PC-9 (cell line): ENCODE data around the gene NBEA. TPM values are rescaled to one million over a fixed set of nuclear protein-coding genes. Genes with fewer than 3 reads are reported as not detected.
A peak's percentile ranks its signal among the peaks of the same experiment; 100 is the strongest.
"Not testable (repeated sequence)": the region's sequence is repeated elsewhere in the genome, so short reads cannot be mapped to it uniquely, and the experiment has no call there.

Experiments
- BruUV-seq: library from RNA; stranded (reverse); fragments of 400-500 nt; replicated peaks from 2 replicates; lab custom pipeline; 2021; lab: Mats Ljungman, UMichigan
- CTCF ChIA-PET: fragments of 300-600 bp; sonication (Branson Sonifier 250); formaldehyde crosslinking; loops from one replicate; lab custom pipeline; 2022; ENCODE audit warnings: antibody characterized with exemption; lab: Charles Lee
- POLR2A ChIA-PET: fragments of 300-600 bp; sonication (Branson Sonifier 250); formaldehyde crosslinking; loops from one replicate; lab custom pipeline; 2022; ENCODE audit warnings: antibody characterized with exemption; ENCODE audit not compliant: unreplicated experiment; lab: Charles Lee
- DNase-seq, 2 experiments: peaks; one replicate each; pipeline versions ENCODE4 v3.0.0 to v3.0.0-alpha.2; 2015 to 2022; ENCODE audit warnings: mixed read lengths in 1 of 2
- H2AFZ ChIP-seq: fragments of 200-600 bp; sonication (generic); 2 replicates; pipeline ENCODE4 v1.8.1; 2017; ENCODE audit warnings: antibody characterized with exemption
- H3F3A ChIP-seq: fragments of 200-600 bp; sonication (generic); 2 replicates; pipeline ENCODE4 v1.8.1; 2017; ENCODE audit warnings: antibody characterized with exemption, mild to moderate bottlenecking, low read depth; ENCODE audit not compliant: insufficient read depth
- H3K27ac ChIP-seq: fragments of 200-600 bp; sonication (generic); 2 replicates; pipeline ENCODE4 v1.6.1; 2016; ENCODE audit warnings: mixed run types
- H3K27me3 ChIP-seq: fragments of 200-600 bp; sonication (generic); 2 replicates; pipeline ENCODE4 v1.6.1; 2016; ENCODE audit warnings: low read depth, mixed run types; ENCODE audit not compliant: insufficient read depth
- H3K36me3 ChIP-seq: fragments of 200-600 bp; sonication (generic); 2 replicates; pipeline ENCODE4 v1.6.1; 2016; ENCODE audit warnings: low read depth, mixed run types
- H3K4me1 ChIP-seq: fragments of 200-600 bp; sonication (generic); replicated peaks from 2 replicates; pipeline ENCODE4 v1.6.1; 2016; ENCODE audit warnings: mixed run types; ENCODE audit not compliant: insufficient read depth
- H3K4me2 ChIP-seq: fragments of 200-600 bp; sonication (generic); 2 replicates; pipeline ENCODE4 v1.6.1; 2017; ENCODE audit warnings: mixed run types
- H3K4me3 ChIP-seq: fragments of 200-600 bp; sonication (generic); 2 replicates; pipeline ENCODE4 v1.6.1; 2016; ENCODE audit warnings: mixed run types
- H3K79me2 ChIP-seq: fragments of 200-600 bp; sonication (generic); 2 replicates; pipeline ENCODE4 v1.6.1; 2017; ENCODE audit warnings: low read depth, mixed run types
- H3K9me2 ChIP-seq: fragments of 200-600 bp; sonication (generic); 2 replicates; pipeline ENCODE4 v1.8.1; 2017; ENCODE audit warnings: mild to moderate bottlenecking; ENCODE audit not compliant: insufficient read depth
- H3K9me3 ChIP-seq: fragments of 200-600 bp; sonication (generic); 2 replicates; pipeline ENCODE4 v1.8.1; 2016; ENCODE audit warnings: low read depth; ENCODE audit not compliant: insufficient read depth
- H4K20me1 ChIP-seq: fragments of 200-600 bp; sonication (generic); 2 replicates; pipeline ENCODE4 v1.8.1; 2017; ENCODE audit not compliant: insufficient read depth
- EZH2 ChIP-seq: fragments of 200-600 bp; sonication (generic); IDR thresholded peaks from 2 replicates; pipeline ENCODE4 v1.8.0; 2017; ENCODE audit warnings: antibody characterized with exemption, low read depth
- intact Hi-C: fragments of 100-400 bp; cut with micrococcal nuclease; formaldehyde crosslinking; loops from one replicate; pipeline ENCODE4 v1.10.0; 2022; ENCODE audit not compliant: unreplicated experiment
- total RNA-seq: library from RNA; stranded (reverse); gene quantifications from 2 replicates; pipeline ENCODE4 v1.2.3, GENCODE V29; 2021
- TF ChIP-seq, protein P1 (sequence below): fragments of 200-600 bp; sonication (generic); conservative IDR thresholded peaks from 2 replicates; pipeline ENCODE4 v1.6.1; 2017; ENCODE audit warnings: mixed run types, antibody characterized with exemption, mild to moderate bottlenecking, moderate library complexity

Gene NBEA
- total RNA-seq, 1 experiment from 2014 or later: 4.0 TPM

DNA sequence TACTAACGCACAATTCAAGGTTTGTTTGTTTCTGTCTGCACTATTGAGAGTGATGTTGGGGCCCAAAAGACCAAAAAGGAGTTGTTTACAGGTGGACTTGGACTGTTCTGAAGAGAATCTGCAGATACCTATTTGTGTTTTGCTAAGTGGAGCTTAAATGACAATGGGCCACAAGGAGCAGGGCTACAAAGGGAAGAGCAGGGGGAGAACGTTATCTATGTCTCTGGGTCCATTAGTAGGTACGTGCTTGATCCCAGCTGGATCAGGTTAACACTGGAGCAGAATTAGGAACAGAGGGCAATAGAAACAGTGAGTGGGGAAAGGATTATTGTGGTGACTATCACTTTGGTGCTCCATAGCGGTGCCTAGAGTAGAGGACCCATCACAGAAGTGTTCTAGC is 22.5 kb downstream of the NBEA start:
- Histone ChIP-seq H3K36me3 (no peaks in the 10 kb centered on the region), H3K9me3 (no peaks in the 10 kb centered on the region), H3K4me1 (peaks cover 13% of the 10 kb centered on the region), H3F3A (no peaks in the 10 kb centered on the region), H3K79me2 (no peaks in the 10 kb centered on the region), H3K27ac (no peak overlapping the region), H4K20me1 (no peaks in the 10 kb centered on the region), H2AFZ (no peak overlapping the region), H3K4me2 (no peak overlapping the region), H3K4me3 (no peak overlapping the region), H3K27me3 (no peaks in the 10 kb centered on the region), H3K9me2 (no peaks in the 10 kb centered on the region; the same call in 1 of the 2 replicates)
- BruUV-seq: no TSS peak
- no peak for TF ChIP-seq EZH2
- TF ChIP-seq, protein P1, sequence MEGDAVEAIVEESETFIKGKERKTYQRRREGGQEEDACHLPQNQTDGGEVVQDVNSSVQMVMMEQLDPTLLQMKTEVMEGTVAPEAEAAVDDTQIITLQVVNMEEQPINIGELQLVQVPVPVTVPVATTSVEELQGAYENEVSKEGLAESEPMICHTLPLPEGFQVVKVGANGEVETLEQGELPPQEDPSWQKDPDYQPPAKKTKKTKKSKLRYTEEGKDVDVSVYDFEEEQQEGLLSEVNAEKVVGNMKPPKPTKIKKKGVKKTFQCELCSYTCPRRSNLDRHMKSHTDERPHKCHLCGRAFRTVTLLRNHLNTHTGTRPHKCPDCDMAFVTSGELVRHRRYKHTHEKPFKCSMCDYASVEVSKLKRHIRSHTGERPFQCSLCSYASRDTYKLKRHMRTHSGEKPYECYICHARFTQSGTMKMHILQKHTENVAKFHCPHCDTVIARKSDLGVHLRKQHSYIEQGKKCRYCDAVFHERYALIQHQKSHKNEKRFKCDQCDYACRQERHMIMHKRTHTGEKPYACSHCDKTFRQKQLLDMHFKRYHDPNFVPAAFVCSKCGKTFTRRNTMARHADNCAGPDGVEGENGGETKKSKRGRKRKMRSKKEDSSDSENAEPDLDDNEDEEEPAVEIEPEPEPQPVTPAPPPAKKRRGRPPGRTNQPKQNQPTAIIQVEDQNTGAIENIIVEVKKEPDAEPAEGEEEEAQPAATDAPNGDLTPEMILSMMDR: no peak
- ChIA-PET CTCF (no interaction called here), POLR2A (no interaction called here)
- intact Hi-C loops: no loop called here
- DNase-seq: no peak

DNA sequence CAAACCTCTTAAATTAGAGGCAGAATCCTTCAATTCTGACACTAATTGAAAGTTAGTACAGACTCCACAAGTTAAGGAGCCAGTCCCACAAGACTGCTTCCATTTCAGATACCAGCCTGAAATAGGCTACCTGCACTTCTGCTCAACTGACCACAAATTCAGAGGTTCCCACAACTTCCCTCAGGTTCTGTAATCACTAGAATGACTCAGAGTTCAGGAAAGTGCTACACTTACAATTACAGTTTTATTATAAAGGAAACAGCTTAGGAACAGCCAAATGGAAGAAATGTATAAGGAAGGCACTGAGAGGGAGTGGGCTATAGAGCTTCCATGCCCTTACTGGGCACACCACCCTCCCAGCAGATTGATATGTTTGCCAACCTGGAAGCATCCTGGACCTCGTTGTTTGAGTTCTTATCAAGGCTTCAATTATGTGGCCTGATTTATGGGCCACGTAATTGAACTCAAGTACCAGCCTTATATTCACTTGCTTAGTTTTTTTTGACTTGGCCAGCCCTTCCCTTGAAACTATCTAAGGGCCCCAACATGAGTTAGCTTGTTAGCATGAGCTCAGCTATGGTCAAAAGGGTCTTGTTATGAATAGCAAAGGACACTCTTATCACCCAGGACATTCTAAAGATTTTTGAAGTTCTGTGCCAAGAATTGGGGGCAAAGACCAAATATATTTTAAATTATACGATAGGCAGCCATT is 25.9 kb downstream of the NBEA start:
- H3K4me3 ChIP-seq: no peak overlapping the region
- H4K20me1 ChIP-seq: no peaks in the 10 kb centered on the region
- no peaks in the 10 kb centered on the region for H3K36me3 ChIP-seq
- no peaks in the 10 kb centered on the region for H3F3A ChIP-seq
- BruUV-seq: no TSS peak
- intact Hi-C loops: no loop called here
- no peaks in the 10 kb centered on the region for H3K27me3 ChIP-seq
- no peaks in the 10 kb centered on the region; the same call in 1 of the 2 replicates for H3K9me2 ChIP-seq
- DNase-seq: peak in 1 of 2 experiments; percentile 54
- TF ChIP-seq, protein P1: no peak
- TF ChIP-seq EZH2: no peak
- POLR2A ChIA-PET: no interaction called here
- H2AFZ ChIP-seq: no peak overlapping the region
- H3K9me3 ChIP-seq: no peaks in the 10 kb centered on the region
- 0 out of 2 replicates have a peak overlapping the region, but pooled peaks have one; percentile 24 for H3K27ac ChIP-seq
- peaks cover 13% of the 10 kb centered on the region for H3K4me1 ChIP-seq
- H3K79me2 ChIP-seq: no peaks in the 10 kb centered on the region
- CTCF ChIA-PET: no interaction called here
- no peak overlapping the region for H3K4me2 ChIP-seq

DNA sequence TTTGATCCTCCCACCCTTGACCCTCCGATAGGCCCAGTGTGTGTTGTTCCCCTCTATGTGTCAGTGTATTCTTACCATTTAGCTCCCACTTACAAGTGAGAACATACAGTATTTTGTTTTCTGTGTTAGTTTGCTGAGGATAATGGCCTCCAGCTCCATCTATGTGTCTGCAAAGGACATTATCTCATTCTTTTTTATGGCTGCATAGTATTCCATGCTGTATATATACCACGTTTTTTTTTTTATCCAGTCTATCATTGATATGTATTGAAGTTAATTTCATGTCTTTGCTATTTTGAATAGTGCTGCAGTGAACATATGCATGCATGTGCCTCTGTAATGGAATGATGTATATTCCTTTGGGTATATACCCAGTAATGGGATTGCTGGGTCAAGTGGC is 27.5 kb downstream of the NBEA start:
- intact Hi-C loops, H4K20me1 ChIP-seq, POLR2A ChIA-PET, H3K4me3 ChIP-seq, H3F3A ChIP-seq, H3K36me3 ChIP-seq, H3K27ac ChIP-seq, H3K4me2 ChIP-seq, H3K79me2 ChIP-seq, H3K9me3 ChIP-seq, BruUV-seq, H3K27me3 ChIP-seq, H3K9me2 ChIP-seq, CTCF ChIA-PET, DNase-seq, H2AFZ ChIP-seq: not testable (repeated sequence)
- peaks cover 13% of the 10 kb centered on the region for H3K4me1 ChIP-seq

DNA sequence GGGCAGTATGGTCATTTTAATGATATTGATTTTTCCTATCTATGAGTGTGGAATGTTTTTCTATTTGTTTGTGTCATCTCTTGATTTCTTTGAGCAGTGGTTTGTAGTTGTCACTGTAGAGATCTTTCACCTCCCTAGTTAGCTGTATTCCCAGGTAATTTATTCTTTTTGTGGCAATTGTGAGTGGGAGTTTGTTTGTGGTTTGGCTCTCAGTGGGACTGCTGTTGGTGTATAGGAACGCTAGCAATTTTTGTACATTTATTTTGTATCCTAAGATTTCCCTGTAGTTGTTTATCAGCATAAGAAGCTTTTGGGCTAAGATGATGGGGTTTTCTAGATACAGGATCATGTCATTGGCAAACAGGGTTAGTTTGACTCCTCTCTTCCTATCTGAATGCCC is 28.9 kb downstream of the NBEA start:
- CTCF ChIA-PET: no interaction called here
- Histone ChIP-seq H3K27ac (no peak overlapping the region), H3K4me2 (no peak overlapping the region)

More for the DNA sequence above, 28.9 kb downstream of the NBEA start:
- intact Hi-C loops: no loop called here
- no peaks in the 10 kb centered on the region for H3F3A ChIP-seq
- H3K4me1 ChIP-seq: peaks cover 13% of the 10 kb centered on the region
- H2AFZ ChIP-seq: no peak overlapping the region
- no peaks in the 10 kb centered on the region for H3K9me2 ChIP-seq
- H4K20me1 ChIP-seq: no peaks in the 10 kb centered on the region
- H3K4me3 ChIP-seq: no peak overlapping the region
- no TSS peak for BruUV-seq
- H3K9me3 ChIP-seq: no peaks in the 10 kb centered on the region
- H3K36me3 ChIP-seq: no peaks in the 10 kb centered on the region
- POLR2A ChIA-PET: no interaction called here
- no peak for TF ChIP-seq EZH2
- TF ChIP-seq, protein P1: no peak
- no peaks in the 10 kb centered on the region for H3K27me3 ChIP-seq
- H3K79me2 ChIP-seq: no peaks in the 10 kb centered on the region
- DNase-seq: no peak
